DMS 273 (cell line): Measurements from ENCODE around the gene MC1R.
"Not testable (repeated sequence)": the region's sequence is repeated elsewhere in the genome, so short reads cannot be mapped to it uniquely, and the experiment has no call there.

Source experiments
- DNase-seq: peaks from one replicate; lab custom pipeline; 2025; ENCODE audit not compliant: unreplicated experiment; lab: John Stamatoyannopoulos, UW

MC1R gene

GRCh38 chr16:89913408-89914387 is 5.0 kb upstream of the MC1R start:
- DNase-seq, result no peak

DNA sequence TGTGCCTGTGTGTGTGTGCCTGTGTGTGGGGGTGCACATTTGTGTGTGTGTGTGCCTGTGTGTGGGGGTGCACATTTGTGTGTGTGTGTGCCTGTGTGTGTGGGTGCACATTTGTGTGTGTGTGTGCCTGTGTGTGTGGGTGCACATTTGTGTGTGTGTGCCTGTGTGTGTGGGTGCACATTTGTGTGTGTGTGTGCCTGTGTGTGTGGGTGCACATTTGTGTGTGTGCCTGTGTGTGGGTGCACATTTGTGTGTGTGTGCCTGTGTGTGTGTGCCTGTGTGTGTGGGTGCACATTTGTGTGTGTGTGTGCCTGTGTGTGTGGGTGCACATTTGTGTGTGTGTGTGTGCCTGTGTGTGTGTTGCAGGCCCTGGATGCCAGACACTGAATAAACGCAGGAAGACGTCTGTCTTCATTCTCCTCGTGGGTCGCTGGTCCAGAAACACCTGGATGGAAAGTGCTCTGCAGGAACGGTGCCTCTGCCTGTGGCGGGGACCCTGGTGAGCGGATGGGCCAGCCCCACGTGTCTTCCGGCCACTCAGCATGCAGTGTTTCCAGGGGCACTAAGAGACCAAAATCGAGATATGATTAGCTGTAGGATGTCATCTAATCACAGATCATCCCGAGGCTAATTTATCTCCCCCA is 3.9 kb upstream of the MC1R start:
- not testable (repeated sequence) for DNase-seq

GRCh38 chr16:89915303-89916232 is 3.1 kb upstream of the MC1R start:
- DNase-seq, result peak; percentile 91

GRCh38 chr16:89917773-89918452 is 749 bp upstream of the MC1R start:
- peak; percentile 90 for DNase-seq

DNA sequence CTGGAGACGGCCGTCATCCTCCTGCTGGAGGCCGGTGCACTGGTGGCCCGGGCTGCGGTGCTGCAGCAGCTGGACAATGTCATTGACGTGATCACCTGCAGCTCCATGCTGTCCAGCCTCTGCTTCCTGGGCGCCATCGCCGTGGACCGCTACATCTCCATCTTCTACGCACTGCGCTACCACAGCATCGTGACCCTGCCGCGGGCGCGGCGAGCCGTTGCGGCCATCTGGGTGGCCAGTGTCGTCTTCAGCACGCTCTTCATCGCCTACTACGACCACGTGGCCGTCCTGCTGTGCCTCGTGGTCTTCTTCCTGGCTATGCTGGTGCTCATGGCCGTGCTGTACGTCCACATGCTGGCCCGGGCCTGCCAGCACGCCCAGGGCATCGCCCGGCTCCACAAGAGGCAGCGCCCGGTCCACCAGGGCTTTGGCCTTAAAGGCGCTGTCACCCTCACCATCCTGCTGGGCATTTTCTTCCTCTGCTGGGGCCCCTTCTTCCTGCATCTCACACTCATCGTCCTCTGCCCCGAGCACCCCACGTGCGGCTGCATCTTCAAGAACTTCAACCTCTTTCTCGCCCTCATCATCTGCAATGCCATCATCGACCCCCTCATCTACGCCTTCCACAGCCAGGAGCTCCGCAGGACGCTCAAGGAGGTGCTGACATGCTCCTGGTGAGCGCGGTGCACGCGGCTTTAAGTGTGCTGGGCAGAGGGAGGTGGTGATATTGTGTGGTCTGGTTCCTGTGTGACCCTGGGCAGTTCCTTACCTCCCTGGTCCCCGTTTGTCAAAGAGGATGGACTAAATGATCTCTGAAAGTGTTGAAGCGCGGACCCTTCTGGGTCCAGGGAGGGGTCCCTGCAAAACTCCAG is 1.1 kb downstream of the MC1R start:
- DNase-seq, result no peak

DNA sequence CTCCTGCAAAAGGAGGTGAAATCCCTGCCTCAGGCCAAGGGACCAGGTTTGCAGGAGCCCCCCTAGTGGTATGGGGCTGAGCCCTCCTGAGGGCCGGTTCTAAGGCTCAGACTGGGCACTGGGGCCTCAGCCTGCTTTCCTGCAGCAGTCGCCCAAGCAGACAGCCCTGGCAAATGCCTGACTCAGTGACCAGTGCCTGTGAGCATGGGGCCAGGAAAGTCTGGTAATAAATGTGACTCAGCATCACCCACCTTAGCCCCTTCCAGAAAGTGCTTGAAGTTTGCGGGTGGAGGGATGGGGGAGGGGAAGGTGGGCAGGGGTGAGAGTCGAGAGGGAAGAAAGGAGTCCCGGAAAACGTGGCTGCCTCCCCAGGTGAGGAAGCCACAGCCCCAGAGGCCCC is 2.1 kb downstream of the MC1R start:
- no peak for DNase-seq

GRCh38 chr16:89921131-89921701 is 2.6 kb downstream of the MC1R start:
- no peak for DNase-seq

DNA sequence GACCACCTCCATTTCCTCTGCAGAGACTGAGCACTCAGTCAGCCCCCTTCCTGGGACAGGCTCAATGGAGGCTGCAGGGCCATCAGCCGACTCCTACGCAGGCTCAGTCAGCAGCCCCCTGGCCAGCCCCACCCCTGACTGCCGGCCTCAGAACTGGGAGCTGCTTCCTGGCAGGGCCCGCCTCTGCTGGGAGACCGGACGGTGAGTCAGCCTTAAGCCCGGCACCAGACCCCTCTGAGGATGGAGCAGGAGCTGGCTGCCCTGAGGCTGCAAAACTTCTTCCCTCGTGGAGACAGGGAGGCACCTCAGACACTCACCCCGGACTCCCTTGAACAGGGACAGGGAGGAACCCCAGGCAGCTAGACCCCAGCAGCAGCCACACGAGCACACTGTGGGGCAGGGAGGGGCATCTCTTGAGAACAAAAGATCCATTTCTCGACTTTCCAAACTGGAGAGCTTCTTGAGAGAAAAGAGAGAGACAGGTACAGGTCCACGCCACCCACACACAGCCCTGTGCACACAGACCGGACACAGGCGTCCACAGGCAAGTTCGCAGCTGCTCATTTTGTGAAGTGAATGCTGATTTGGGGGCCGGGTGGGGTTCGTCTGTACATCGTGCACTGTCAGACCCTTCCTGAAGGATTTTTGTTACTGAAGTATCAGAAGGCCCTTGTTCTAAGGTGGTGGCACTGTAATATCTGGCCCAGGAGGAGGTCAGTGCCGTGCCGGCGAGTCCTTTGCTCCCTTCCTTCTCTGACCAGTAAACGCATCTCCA is 3.2 kb downstream of the MC1R start:
- peak; percentile 69 for DNase-seq

- peak; percentile 63 for DNase-seq
These were observed 3.8 kb downstream of the MC1R start for GRCh38 chr16:89922477-89922883.

DNA sequence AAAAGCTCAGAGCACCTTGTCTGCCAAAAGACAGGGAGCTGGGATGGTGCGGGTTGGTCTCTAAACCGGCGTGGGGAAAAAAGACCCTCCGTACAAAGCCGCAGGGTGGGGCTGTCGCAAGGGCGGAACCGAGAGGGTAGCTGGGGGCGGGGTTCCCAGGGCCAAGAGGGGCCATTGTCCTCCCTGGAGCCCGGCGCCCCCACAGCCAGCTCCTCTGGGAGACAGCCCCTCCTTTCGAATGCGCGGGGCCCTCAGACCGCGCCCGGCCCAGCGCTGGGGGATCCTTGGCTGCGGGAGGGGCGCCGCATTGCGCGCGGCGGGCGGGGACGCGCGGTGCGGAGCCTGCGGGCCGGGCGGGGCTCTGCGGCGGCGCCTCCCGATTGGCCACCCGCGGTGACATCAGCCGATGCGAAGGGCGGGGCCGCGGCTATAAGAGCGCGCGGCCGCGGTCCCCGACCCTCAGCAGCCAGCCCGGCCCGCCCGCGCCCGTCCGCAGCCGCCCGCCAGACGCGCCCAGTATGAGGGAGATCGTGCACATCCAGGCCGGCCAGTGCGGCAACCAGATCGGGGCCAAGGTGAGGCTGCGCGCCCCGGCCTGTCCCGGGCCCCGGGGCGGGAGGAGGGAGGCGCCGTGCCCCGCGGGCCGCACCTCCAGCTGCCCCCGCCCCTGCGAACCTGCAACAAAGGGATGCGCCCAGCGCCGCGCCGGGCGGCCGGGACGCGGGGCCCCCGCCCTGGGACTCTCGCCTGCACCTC is 4.4 kb downstream of the MC1R start, which contains the start of gene TUBB3:
Gene TUBB3, plus strand, starts transcription at position 459 of the 756 bp plus-strand sequence. Its CDS starts 60 bp downstream, at position 519.
- DNase-seq, result peak; percentile 93

GRCh38 chr16:89923640-89924296 is 5.1 kb downstream of the MC1R start:
- no peak for DNase-seq

DNA sequence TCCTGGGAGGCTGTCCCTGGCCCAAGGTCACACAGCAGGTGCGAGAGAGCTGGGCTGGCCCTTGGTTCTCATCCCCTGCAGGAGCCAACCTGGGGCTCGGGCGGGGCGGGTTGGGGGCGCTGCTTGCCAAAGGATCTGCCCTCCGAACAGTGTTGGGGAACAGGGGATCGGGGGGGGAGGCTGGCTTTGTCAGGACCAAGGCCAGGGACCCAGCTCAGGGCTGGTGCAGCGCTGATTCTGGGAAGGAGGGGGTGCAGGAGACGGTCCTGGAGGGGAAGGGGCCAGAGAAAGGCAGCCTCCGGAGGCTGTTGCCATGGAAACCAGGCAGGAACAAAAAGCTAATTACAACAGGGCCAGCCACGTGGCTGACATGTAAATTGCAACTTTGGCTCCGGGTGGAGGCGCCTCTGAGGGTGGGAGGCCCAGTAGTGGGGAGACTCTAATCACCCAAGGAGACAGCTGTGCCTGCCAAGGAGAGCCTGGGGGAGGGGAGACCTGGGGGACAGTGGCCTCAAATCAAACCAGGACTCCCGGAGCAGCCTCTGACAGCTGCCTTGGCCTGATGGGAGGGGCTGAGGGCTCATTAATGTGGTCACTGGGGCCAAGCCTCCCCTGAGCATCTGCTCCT is 5.7 kb downstream of the MC1R start:
- peak; percentile 82 for DNase-seq

DNA sequence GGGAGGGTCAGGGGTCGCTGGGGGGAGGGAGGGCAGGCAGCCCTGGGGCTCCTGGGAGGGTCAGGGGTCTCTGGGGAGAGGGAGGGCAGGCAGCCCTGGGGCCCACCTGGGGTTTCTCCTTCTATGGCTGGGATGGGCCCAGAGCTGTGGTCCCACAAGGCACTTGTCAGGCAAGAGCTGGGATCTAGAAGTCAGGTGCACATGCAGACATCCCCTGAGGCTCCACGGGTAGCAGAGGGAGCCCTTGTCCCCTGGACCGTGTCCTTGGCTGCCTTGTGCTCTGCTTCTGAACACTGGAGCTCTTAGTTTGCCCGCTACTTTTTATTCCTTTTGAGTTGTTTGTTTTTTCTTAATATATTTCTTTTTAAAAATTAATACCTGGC is 6.3 kb downstream of the MC1R start:
- DNase-seq, result peak; percentile 61

DNA sequence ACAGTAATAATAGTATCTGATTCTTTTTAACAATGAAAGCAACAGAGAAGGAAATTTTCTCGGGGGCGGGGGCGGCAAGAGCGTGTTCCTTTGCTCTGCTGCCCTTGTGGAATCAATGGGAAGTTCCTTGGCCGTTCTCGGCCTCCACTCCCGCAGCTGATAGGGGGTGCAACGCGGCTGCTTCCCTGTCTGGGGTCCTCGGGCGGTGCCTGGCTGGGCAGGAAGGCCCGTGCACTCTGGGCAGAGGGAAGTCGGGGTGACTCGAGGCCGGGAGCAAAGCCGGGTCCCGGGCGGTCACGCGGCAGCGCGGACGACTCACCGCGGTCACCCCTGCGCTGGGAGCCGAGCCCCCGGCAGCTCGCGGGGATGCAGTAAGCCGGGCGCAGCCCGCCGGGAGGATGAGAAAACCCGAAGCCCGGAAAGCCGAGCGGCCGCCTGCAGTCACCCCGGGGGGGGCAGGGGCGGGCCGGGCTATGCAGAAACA is 7.0 kb downstream of the MC1R start:
- DNase-seq, result peak; percentile 72

- no peak for DNase-seq
These were observed 12.7 kb downstream of the MC1R start for GRCh38 chr16:89931305-89931896.

DNA sequence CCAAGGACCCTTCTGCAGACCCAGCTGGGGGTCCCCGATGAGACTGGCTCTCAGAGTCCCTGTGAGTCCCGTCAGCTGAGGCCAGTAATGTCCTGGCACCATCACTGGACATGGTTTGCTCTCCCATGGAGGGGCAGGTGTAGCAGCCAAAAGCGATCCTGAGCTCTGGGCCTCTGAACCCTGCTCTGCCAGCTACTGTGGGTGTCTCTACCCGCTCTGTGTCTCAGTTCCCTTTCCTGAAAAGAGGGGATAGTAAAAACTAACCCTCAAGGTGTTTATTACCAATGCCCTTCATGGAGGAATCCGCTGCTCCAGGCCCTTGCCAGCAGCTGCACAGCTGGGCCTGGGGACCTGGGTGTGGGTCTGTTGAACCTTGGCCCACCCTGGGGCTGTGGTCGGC is 13.3 kb downstream of the MC1R start:
- no peak for DNase-seq
